H1 (cell line): Measurements from ENCODE around the gene BEND4. TPM values are rescaled to one million over a fixed set of nuclear protein-coding genes. Genes with fewer than 3 reads are reported as not detected.

Source experiments
- CTCF ChIA-PET: fragments of 300-600 bp; sonication (Branson Sonifier 250); formaldehyde crosslinking; loops from one replicate; lab custom pipeline; 2021; ENCODE audit not compliant: partially characterized antibody; lab: Charles Lee
- POLR2A ChIA-PET: fragments of 300-600 bp; sonication (Branson Sonifier 250); formaldehyde crosslinking; loops from one replicate; lab custom pipeline; 2021; ENCODE audit warnings: inconsistent platforms; ENCODE audit not compliant: partially characterized antibody; lab: Charles Lee
- DNase-seq, 2 experiments: peaks; one replicate each; pipeline versions ENCODE4 v3.0.0 to v3.0.0-alpha.2; 2010 to 2022; ENCODE audit warnings: low spot score in 2 of 2, low read depth in 1 of 2, mixed read lengths in 1 of 2
- FAIRE-seq: peaks from 2 replicates; lab custom pipeline; 2011; peaks lifted over from hg19 to GRCh38; lab: Jason Lieb, UNC
- H2AFZ ChIP-seq: 2 replicates; pipeline ENCODE4 v1.8.1; 2012; ENCODE audit warnings: low read length, inconsistent platforms
- H2AK5ac ChIP-seq: 2 replicates; pipeline ENCODE4 v1.6.1; 2013; ENCODE audit warnings: low read depth, low read length
- H2BK120ac ChIP-seq: replicated peaks from 2 replicates; pipeline ENCODE3; 2013; ENCODE audit warnings: low read depth, low read length, inconsistent platforms
- H2BK12ac ChIP-seq: 2 replicates; pipeline ENCODE4 v1.6.1; 2013; ENCODE audit warnings: low read depth, low read length
- H2BK15ac ChIP-seq: 2 replicates; pipeline ENCODE4 v1.6.1; 2013; ENCODE audit warnings: low read length
- H2BK20ac ChIP-seq: 2 replicates; pipeline ENCODE4 v1.6.1; 2013; ENCODE audit warnings: low read length
- H2BK5ac ChIP-seq: 2 replicates; pipeline ENCODE4 v1.6.1; 2013; ENCODE audit warnings: low read depth, low read length
- H3K14ac ChIP-seq: 2 replicates; pipeline ENCODE4 v1.6.1; 2013; ENCODE audit warnings: inconsistent platforms; ENCODE audit not compliant: insufficient read length
- H3K18ac ChIP-seq: 2 replicates; pipeline ENCODE4 v1.6.1; 2013; ENCODE audit warnings: low read length; ENCODE audit errors: extremely low read depth
- H3K23ac ChIP-seq: 2 replicates; pipeline ENCODE4 v1.6.1; 2013; ENCODE audit warnings: inconsistent platforms; ENCODE audit not compliant: insufficient read length
- H3K23me2 ChIP-seq: 2 replicates; pipeline ENCODE4 v1.6.1; 2013; ENCODE audit warnings: low read depth, low read length
- H3K27ac ChIP-seq: 2 replicates; pipeline ENCODE4 v1.6.1; 2011; ENCODE audit warnings: low read depth, low read length, inconsistent platforms
- H3K27me3 ChIP-seq, 4 experiments: replicated peaks in 1 of 4; 1 replicate in 1 of 4; 2 replicates in 3 of 4; pipeline versions ENCODE4 v1.6.1 to v1.8.1; 2011 to 2013; ENCODE audit warnings: low read length in 3 of 4, mild to moderate bottlenecking in 3 of 4, inconsistent platforms in 2 of 4, mixed read lengths in 2 of 4, moderate library complexity in 1 of 4; ENCODE audit not compliant: control insufficient read depth in 3 of 4, insufficient read depth in 3 of 4; ENCODE audit errors: extremely low read depth in 1 of 4
- H3K36me3 ChIP-seq, 4 experiments: 2 replicates each; pipeline versions ENCODE4 v1.6.1 to v1.8.1; 2011 to 2013; ENCODE audit warnings: mild to moderate bottlenecking in 4 of 4, low read length in 3 of 4, moderate library complexity in 2 of 4, control low read depth in 1 of 4, inconsistent platforms in 1 of 4; ENCODE audit not compliant: insufficient read depth in 4 of 4, control insufficient read depth in 2 of 4
- H3K4ac ChIP-seq: replicated peaks from 2 replicates; pipeline ENCODE3; 2013; ENCODE audit warnings: low read length, low read depth, mixed read lengths, inconsistent platforms; ENCODE audit not compliant: insufficient read length
- H3K4me1 ChIP-seq, 4 experiments: replicated peaks in 1 of 4; 1 replicate in 1 of 4; 2 replicates in 3 of 4; pipeline versions ENCODE4 v1.6.1 to v1.8.1; 2011 to 2013; ENCODE audit warnings: low read length in 3 of 4, inconsistent platforms in 2 of 4, mixed read lengths in 1 of 4; ENCODE audit not compliant: insufficient read depth in 4 of 4, control insufficient read depth in 3 of 4
- H3K4me2 ChIP-seq, 2 experiments: 2 replicates each; pipeline versions ENCODE4 v1.6.1 to v1.8.1; 2011 to 2013; ENCODE audit warnings: low read depth in 2 of 2, low read length in 2 of 2, control low read depth in 1 of 2, inconsistent platforms in 1 of 2, mild to moderate bottlenecking in 1 of 2; ENCODE audit not compliant: insufficient read depth in 1 of 2
- H3K4me3 ChIP-seq, 4 experiments: fragments of 200-600, 300-600 bp in 1 of 4; sonication (generic), shearing (Covaris generic), sonication (Bioruptor Twin) in 1 of 4; 2 replicates each; pipeline versions ENCODE4 v1.5.1 to v1.8.1; 2011 to 2016; ENCODE audit warnings: low read length in 4 of 4, low read depth in 3 of 4, control low read depth in 2 of 4, inconsistent platforms in 2 of 4, mild to moderate bottlenecking in 2 of 4, mixed read lengths in 1 of 4, moderate library complexity in 1 of 4; ENCODE audit not compliant: insufficient read depth in 2 of 4; ENCODE audit errors: extremely low read depth in 1 of 4
- H3K56ac ChIP-seq: replicated peaks from 2 replicates; pipeline ENCODE3; 2013; ENCODE audit warnings: low read depth, mild to moderate bottlenecking, mixed read lengths, low read length, inconsistent platforms; ENCODE audit not compliant: insufficient read length
- H3K79me1 ChIP-seq: 2 replicates; pipeline ENCODE4 v1.6.1; 2013; ENCODE audit warnings: low read depth, low read length, control low read depth
- H3K79me2 ChIP-seq, 2 experiments: 2 replicates each; pipeline versions ENCODE4 v1.6.1 to v1.8.1; 2012 to 2013; ENCODE audit warnings: low read length in 2 of 2, mild to moderate bottlenecking in 2 of 2, inconsistent platforms in 1 of 2; ENCODE audit not compliant: insufficient read depth in 2 of 2, control insufficient read depth in 1 of 2
- H3K9ac ChIP-seq, 4 experiments: replicated peaks in 1 of 4; 1 replicate in 1 of 4; 2 replicates in 3 of 4; pipeline versions ENCODE4 v1.6.1 to v1.8.1; 2011 to 2013; ENCODE audit warnings: low read depth in 3 of 4, low read length in 3 of 4, control low read depth in 2 of 4, mild to moderate bottlenecking in 2 of 4, moderate library complexity in 2 of 4, inconsistent platforms in 1 of 4; ENCODE audit errors: extremely low read depth in 1 of 4
- H3K9me3 ChIP-seq, 2 experiments: 2 replicates each; pipeline versions ENCODE4 v1.6.1 to v1.8.1; 2012 to 2013; ENCODE audit warnings: mild to moderate bottlenecking in 2 of 2, moderate library complexity in 2 of 2, control low read depth in 1 of 2, inconsistent platforms in 1 of 2, low read depth in 1 of 2, low read length in 1 of 2, mixed read lengths in 1 of 2; ENCODE audit not compliant: insufficient read depth in 2 of 2
- H4K20me1 ChIP-seq, 2 experiments: replicated peaks in 1 of 2; 2 replicates each; pipeline versions ENCODE3 to v1.8.1; 2011 to 2013; ENCODE audit warnings: inconsistent platforms in 2 of 2, low read length in 2 of 2, mild to moderate bottlenecking in 1 of 2; ENCODE audit not compliant: insufficient read depth in 2 of 2, control insufficient read depth in 1 of 2
- H4K5ac ChIP-seq: 2 replicates; pipeline ENCODE4 v1.6.1; 2013; ENCODE audit warnings: low read length, low read depth, mixed read lengths, inconsistent platforms; ENCODE audit not compliant: insufficient read length
- H4K8ac ChIP-seq: 2 replicates; pipeline ENCODE4 v1.8.0; 2013; ENCODE audit warnings: mild to moderate bottlenecking, moderate library complexity, low read length, inconsistent platforms; ENCODE audit not compliant: insufficient read depth; ENCODE audit errors: extremely low read depth
- H4K91ac ChIP-seq: replicated peaks from 2 replicates; pipeline ENCODE3; 2013; ENCODE audit warnings: low read length, mixed read lengths, inconsistent platforms; ENCODE audit not compliant: insufficient read length
- BCL11A ChIP-seq, 2 experiments: IDR thresholded peaks; one replicate each; pipeline ENCODE4 v1.6.1; 2011; ENCODE audit warnings: low read depth in 2 of 2, low read length in 2 of 2, mild to moderate bottlenecking in 2 of 2
- GABPA ChIP-seq: IDR thresholded peaks from 2 replicates; pipeline ENCODE4 v1.6.1; 2011; ENCODE audit warnings: mild to moderate bottlenecking, low read length, moderate library complexity, borderline replicate concordance; ENCODE audit not compliant: insufficient read depth
- RXRA ChIP-seq: IDR thresholded peaks from 2 replicates; pipeline ENCODE4 v1.6.1; 2011; ENCODE audit warnings: low read depth, mild to moderate bottlenecking, low read length, moderate library complexity; ENCODE audit not compliant: insufficient read depth
- WGBS, 2 experiments: shearing (Covaris generic) in 1 of 2; methylation state at CpG; one replicate each; pipeline versions ENCODE4 v1.1.6 to v1.1.7; 2013 to 2015; ENCODE audit warnings: low lambda C conversion rate in 2 of 2, mixed read lengths in 2 of 2, inconsistent platforms in 1 of 2, low coverage in 1 of 2, missing lambda C conversion rate in 1 of 2; ENCODE audit not compliant: insufficient replicate concordance in 2 of 2, insufficient coverage in 1 of 2, insufficient read length in 1 of 2; ENCODE audit errors: extremely low coverage in 1 of 2, missing lambda C conversion rate in 1 of 2; 5-methylcytosine and 5-hydroxymethylcytosine counted together
- polyA plus RNA-seq, 7 experiments: library from polyadenylated mRNA; depleted of rRNA in 3 of 7; stranded (reverse) in 5 of 7; unstranded in 2 of 7; fragments of >200 nt in 5 of 7; fragments of 200-250 nt in 2 of 7; gene quantifications; 1 replicate in 5 of 7; 2 replicates in 1 of 7; 4 replicates in 1 of 7; pipeline versions ENCODE4 v1.2.1 to v1.2.3, GENCODE V29; 2011 to 2013; ENCODE audit warnings: missing spikeins in 2 of 7, mixed read lengths in 2 of 7
- total RNA-seq: library from RNA; stranded (reverse); fragmentation: NEBNext Ultra II Directional; extraction: Animal tissue kit (Norgen Biotek cat#: 25700); gene quantifications from 2 replicates; pipeline ENCODE4 v1.2.1, GENCODE V29; 2021
- TF ChIP-seq, protein P1 (sequence below): IDR thresholded peaks from 2 replicates; pipeline ENCODE4 v1.6.1; 2011; ENCODE audit warnings: low read depth, mild to moderate bottlenecking, low read length; ENCODE audit not compliant: insufficient read depth
- TF ChIP-seq, protein P2 (sequence below), 3 experiments: IDR thresholded peaks; 1 replicate in 2 of 3; 2 replicates in 1 of 3; pipeline versions ENCODE4 v1.5.1 to v1.6.1; 2011; ENCODE audit warnings: low read length in 3 of 3, mild to moderate bottlenecking in 3 of 3, inconsistent platforms in 2 of 3, low read depth in 1 of 3, moderate library complexity in 1 of 3; ENCODE audit not compliant: insufficient read depth in 1 of 3; ENCODE audit errors: control extremely low read depth in 1 of 3

BEND4 gene
- total and polyA plus RNA-seq, 2 of the 8 experiments (the other 6 are each of a cell fraction or from before 2014, with no cell fraction given), result 12.2 to 45.4 TPM

DNA sequence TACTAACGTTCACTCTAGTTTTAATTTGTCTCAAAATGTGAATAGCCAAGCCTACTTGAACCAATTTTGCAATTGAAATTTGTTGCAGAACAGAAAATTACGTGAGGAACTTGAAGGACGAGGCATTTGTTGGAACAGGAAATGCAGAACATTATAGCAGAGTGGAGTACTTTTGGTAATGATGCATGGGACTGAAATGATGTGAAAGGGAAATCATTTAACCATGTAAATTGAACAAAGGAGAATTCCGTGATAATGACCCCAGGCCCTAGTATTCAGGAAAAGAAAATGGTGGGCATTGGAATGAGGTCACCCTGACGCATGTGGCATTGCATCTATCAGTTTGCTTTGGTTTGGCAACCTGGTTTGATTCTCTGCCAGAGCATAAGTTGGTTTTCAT, 44.9 kb upstream of the BEND4 start:
- Histone ChIP-seq H3K18ac (no peak overlapping the region), H4K91ac (no peak overlapping the region), H3K4me1 (peaks cover 0 to 2% (median 2%) of the 10 kb centered on the region in 4 experiments; a peak in 1 of 7 replicates), H4K20me1 (no peaks in the 10 kb centered on the region), H4K8ac (no peak overlapping the region), H2BK120ac (no peak overlapping the region), H2AFZ (no peak overlapping the region), H3K4me2 (no peak overlapping the region; a peak in 1 of 4 replicates), H3K9ac (no peak overlapping the region), H3K4ac (no peak overlapping the region), H3K36me3 (no peaks in the 10 kb centered on the region), H3K56ac (no peak overlapping the region), H3K27me3 (peaks cover 0 to 1% (median 0%) of the 10 kb centered on the region in 4 experiments; a peak in 1 of 7 replicates), H2BK12ac (no peak overlapping the region), H3K4me3 (no peak overlapping the region), H3K9me3 (no peaks in the 10 kb centered on the region), H3K23ac (no peak overlapping the region), H4K5ac (no peak overlapping the region), H3K79me2 (no peaks in the 10 kb centered on the region), H2BK20ac (no peak overlapping the region), H3K79me1 (no peaks in the 10 kb centered on the region), H2BK15ac (no peak overlapping the region), H3K23me2 (no peaks in the 10 kb centered on the region), H2AK5ac (no peak overlapping the region), H3K27ac (no peak overlapping the region), H3K14ac (no peak overlapping the region), H2BK5ac (no peak overlapping the region)
- POLR2A ChIA-PET, result no interaction called here
- FAIRE-seq, result no peak
- TF ChIP-seq GABPA (no peak), BCL11A (IDR thresholded peaks at IDR 0.05; ENCODE audit: low read depth in 2 of 2, low read length in 2 of 2) (no peak), RXRA (no peak)
- TF ChIP-seq, protein P1, sequence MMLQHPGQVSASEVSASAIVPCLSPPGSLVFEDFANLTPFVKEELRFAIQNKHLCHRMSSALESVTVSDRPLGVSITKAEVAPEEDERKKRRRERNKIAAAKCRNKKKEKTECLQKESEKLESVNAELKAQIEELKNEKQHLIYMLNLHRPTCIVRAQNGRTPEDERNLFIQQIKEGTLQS, result no peak
- TF ChIP-seq, protein P2, sequence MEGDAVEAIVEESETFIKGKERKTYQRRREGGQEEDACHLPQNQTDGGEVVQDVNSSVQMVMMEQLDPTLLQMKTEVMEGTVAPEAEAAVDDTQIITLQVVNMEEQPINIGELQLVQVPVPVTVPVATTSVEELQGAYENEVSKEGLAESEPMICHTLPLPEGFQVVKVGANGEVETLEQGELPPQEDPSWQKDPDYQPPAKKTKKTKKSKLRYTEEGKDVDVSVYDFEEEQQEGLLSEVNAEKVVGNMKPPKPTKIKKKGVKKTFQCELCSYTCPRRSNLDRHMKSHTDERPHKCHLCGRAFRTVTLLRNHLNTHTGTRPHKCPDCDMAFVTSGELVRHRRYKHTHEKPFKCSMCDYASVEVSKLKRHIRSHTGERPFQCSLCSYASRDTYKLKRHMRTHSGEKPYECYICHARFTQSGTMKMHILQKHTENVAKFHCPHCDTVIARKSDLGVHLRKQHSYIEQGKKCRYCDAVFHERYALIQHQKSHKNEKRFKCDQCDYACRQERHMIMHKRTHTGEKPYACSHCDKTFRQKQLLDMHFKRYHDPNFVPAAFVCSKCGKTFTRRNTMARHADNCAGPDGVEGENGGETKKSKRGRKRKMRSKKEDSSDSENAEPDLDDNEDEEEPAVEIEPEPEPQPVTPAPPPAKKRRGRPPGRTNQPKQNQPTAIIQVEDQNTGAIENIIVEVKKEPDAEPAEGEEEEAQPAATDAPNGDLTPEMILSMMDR (IDR thresholded peaks at IDR 0.05; ENCODE audit: control extremely low read depth in 1 of 3, insufficient read depth in 1 of 3, low read depth in 1 of 3, low read length in 3 of 3), result no peak
- DNase-seq, result no peak
- CTCF ChIA-PET, result no interaction called here
- 88% methylated on average over 5 of the region's 5 CpGs; no CpG with 5 or more reads in 1 of the 2 experiments for WGBS, 2 experiments
